NCI-H2171 treated with DMSO at 0.1 percent for 48 hours (cell line): ENCODE measurements around the gene ZSWIM3.

Experiments used
- DNase-seq: peaks from one replicate; lab custom pipeline; 2025; lab: John Stamatoyannopoulos, UW

The ZSWIM3 gene

GRCh38 chr20:45909817-45910669 is 52.6 kb downstream of the ZSWIM3 start:
- no peak for DNase-seq

GRCh38 chr20:45910670-45911485 is 53.5 kb downstream of the ZSWIM3 start:
- DNase-seq: peak; percentile 98

- peak; percentile 46 for DNase-seq
Measured at GRCh38 chr20:45911486-45912343, 54.3 kb downstream of the ZSWIM3 start, which contains the start of gene PLTP. Gene PLTP (minus strand): TSS chr20:45912155. CDS start chr20:45911452, 703 bp downstream.

GRCh38 chr20:45912344-45912682 is 54.9 kb downstream of the ZSWIM3 start:
- no peak for DNase-seq

- DNase-seq: no peak
Measured at GRCh38 chr20:45913116-45913515, 55.7 kb downstream of the ZSWIM3 start.

- peak; percentile 16 for DNase-seq
Measured at GRCh38 chr20:45917790-45918141, 60.4 kb downstream of the ZSWIM3 start.

GRCh38 chr20:45918182-45918737 is 60.8 kb downstream of the ZSWIM3 start:
- DNase-seq: no peak

- DNase-seq: no peak
Measured at GRCh38 chr20:45918779-45919537, 61.5 kb downstream of the ZSWIM3 start.

- no peak for DNase-seq
Measured at GRCh38 chr20:45919542-45920399, 62.4 kb downstream of the ZSWIM3 start.

GRCh38 chr20:45920462-45921336 is 63.3 kb downstream of the ZSWIM3 start:
- DNase-seq: no peak

- DNase-seq: no peak
Measured at GRCh38 chr20:45921337-45922189, 64.1 kb downstream of the ZSWIM3 start.

- DNase-seq: peak; percentile 20
Measured at GRCh38 chr20:45924391-45925261, 67.2 kb downstream of the ZSWIM3 start.

- DNase-seq: no peak
Measured at GRCh38 chr20:45925821-45926506, 68.5 kb downstream of the ZSWIM3 start.

GRCh38 chr20:45926731-45927070 is 69.3 kb downstream of the ZSWIM3 start:
- DNase-seq: no peak

- DNase-seq: no peak
Measured at GRCh38 chr20:45927071-45927878, 69.9 kb downstream of the ZSWIM3 start.
